Neural progenitor cell (in vitro differentiated cells): ENCODE data around the gene UBL7.

ENCODE experiments used
- EZH2 ChIP-seq: fragments of 200-600 bp; sonication (generic); IDR thresholded peaks from 2 replicates; pipeline ENCODE4 v1.6.1; 2017; ENCODE audit warnings: antibody characterized with exemption, mild to moderate bottlenecking, moderate library complexity
- TF ChIP-seq, protein P1 (sequence below): fragments of 200-600 bp; sonication (generic); IDR thresholded peaks from 2 replicates; pipeline ENCODE4 v1.5.1; 2017; ENCODE audit warnings: antibody characterized with exemption, mild to moderate bottlenecking

DNA sequence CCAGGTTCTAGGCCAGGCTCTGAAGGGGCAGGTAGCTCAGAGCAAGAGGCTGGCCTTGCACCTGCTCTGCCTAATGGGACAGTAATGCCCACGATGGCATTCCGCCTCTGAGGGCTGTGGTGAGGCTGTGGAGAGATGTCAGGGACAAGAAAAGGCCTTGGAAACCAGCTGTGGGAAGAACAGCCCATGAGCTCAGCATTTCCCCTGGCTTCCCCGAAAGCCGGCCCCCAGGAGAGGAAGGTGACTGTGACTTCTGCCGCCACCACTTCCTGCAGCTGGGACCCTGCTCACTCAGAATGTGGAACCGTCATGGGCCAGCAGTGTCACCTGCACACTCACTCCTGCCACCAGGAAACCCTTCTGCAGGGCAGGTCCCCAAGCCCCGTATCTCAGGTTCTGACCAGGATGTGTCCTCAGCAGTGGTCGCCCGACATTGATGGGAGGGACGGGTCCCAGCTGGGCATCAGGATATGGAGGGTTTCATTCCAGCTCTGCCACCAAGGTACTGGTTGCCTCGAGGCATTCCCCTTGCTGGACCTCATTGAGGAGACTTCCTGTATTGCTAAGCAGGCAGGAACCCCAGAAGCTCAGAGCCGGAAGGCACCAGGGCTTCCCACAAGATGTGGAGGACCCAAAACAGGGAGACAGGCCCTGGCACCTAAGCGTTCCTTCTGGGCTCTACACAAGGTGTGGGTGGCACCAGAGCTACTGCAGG is 57.9 kb downstream of the UBL7 start:
- TF ChIP-seq, protein P1, sequence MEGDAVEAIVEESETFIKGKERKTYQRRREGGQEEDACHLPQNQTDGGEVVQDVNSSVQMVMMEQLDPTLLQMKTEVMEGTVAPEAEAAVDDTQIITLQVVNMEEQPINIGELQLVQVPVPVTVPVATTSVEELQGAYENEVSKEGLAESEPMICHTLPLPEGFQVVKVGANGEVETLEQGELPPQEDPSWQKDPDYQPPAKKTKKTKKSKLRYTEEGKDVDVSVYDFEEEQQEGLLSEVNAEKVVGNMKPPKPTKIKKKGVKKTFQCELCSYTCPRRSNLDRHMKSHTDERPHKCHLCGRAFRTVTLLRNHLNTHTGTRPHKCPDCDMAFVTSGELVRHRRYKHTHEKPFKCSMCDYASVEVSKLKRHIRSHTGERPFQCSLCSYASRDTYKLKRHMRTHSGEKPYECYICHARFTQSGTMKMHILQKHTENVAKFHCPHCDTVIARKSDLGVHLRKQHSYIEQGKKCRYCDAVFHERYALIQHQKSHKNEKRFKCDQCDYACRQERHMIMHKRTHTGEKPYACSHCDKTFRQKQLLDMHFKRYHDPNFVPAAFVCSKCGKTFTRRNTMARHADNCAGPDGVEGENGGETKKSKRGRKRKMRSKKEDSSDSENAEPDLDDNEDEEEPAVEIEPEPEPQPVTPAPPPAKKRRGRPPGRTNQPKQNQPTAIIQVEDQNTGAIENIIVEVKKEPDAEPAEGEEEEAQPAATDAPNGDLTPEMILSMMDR: no peak
- no peak for TF ChIP-seq EZH2
